GM12865 (cell line): ENCODE results near the gene PSMB10.

Source experiments
- DNase-seq: peaks from one replicate; pipeline ENCODE4 v3.0.0; 2010; ENCODE audit warnings: low read depth
- H3K4me3 ChIP-seq: 2 replicates; pipeline ENCODE4 v1.5.1; 2011; ENCODE audit warnings: mild to moderate bottlenecking, low read depth, low read length, control low read depth
- CTCF ChIP-seq: IDR thresholded peaks from 2 replicates; pipeline ENCODE4 v1.5.1; 2011; ENCODE audit warnings: low read length, control low read depth, low read depth, inconsistent platforms; ENCODE audit not compliant: insufficient read depth; ENCODE audit errors: missing control alignments

PSMB10 gene

GRCh38 chr16:67967183-67967957 is 30.7 kb upstream of the PSMB10 start:
- TF ChIP-seq CTCF: no peak
- H3K4me3 ChIP-seq: peak overlapping the region; percentile 71
- peak; percentile 55 for DNase-seq

- TF ChIP-seq CTCF: no peak
- DNase-seq: no peak
- peak overlapping the region; percentile 71 for H3K4me3 ChIP-seq
These were observed 30.0 kb upstream of the PSMB10 start for GRCh38 chr16:67966549-67967182.

DNA sequence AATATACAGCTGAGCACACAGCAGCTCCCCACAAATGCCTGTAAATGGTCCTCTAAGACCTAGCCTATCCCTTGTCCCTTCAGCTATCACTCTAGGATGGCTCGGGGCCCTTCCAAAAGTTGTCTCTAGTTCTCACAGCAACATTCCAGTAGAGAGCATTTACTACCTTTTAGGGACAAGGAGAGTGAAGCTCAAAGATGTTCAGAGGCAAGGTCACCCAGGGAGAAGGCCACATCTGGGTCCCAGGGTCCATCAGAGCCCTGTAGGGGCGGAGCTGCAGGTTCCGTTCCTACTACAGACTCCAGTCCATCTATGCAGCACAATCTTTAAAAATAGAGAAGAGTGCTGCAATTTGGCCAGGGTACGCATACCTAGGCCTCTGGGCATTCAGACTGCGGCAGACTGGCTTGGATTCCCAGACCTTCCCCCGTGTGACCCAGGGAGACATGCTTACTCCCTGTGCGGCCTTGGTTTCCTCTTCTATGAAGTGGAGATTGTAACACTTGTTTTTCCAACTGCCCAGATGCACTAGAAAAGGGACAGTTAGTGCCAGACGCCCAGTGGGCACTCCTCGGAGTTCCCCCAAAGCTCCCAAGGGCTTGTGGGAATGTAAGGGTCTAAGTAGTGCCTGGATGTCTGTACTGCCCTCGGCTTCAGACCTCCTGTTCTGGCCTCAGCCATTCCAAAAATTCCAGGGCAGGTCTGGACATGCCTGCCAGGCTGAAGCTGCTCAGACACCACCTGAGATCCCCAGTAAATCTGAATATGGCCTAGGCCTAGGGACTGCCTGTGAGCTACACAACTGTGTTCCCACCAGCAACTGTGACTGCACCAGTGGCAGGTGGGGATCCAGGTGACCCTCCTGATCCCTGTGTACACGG is 29.3 kb upstream of the PSMB10 start:
- no peak for DNase-seq
- no peak overlapping the region; the same call in 1 of the 2 replicates for H3K4me3 ChIP-seq
- TF ChIP-seq CTCF: no peak

- H3K4me3 ChIP-seq: no peak overlapping the region
- no peak for DNase-seq
- TF ChIP-seq CTCF: no peak
These were observed 28.0 kb upstream of the PSMB10 start for GRCh38 chr16:67964477-67965131.

- no peak overlapping the region for H3K4me3 ChIP-seq
- no peak for TF ChIP-seq CTCF
- DNase-seq: no peak
These were observed 27.1 kb upstream of the PSMB10 start for GRCh38 chr16:67963662-67964321.

GRCh38 chr16:67963292-67963661 is 26.6 kb upstream of the PSMB10 start:
- no peak overlapping the region for H3K4me3 ChIP-seq
- no peak for DNase-seq
- TF ChIP-seq CTCF: no peak
